IgD-negative memory B cell (primary cell): ENCODE measurements around the gene CDCA8. TPM values are rescaled to one million over a fixed set of nuclear protein-coding genes. Genes with fewer than 3 reads are reported as not detected.

Experiments
- H3K27ac Mint-ChIP-seq, 3 donors: one replicate each; pipeline ENCODE4 v1.8.0; 2020 to 2022; ENCODE audit warnings: mild to moderate bottlenecking in 3 of 3, mixed read lengths in 3 of 3, moderate library complexity in 1 of 3
- H3K27me3 Mint-ChIP-seq: one replicate; pipeline ENCODE4 v1.8.0; 2021; ENCODE audit warnings: mixed read lengths
- H3K36me3 Mint-ChIP-seq: one replicate; pipeline ENCODE4 v1.8.0; 2020; ENCODE audit warnings: mild to moderate bottlenecking, mixed read lengths
- H3K4me1 Mint-ChIP-seq, 3 donors: one replicate each; pipeline ENCODE4 v1.8.0; 2020 to 2022; ENCODE audit warnings: mixed read lengths in 3 of 3, mild to moderate bottlenecking in 1 of 3
- H3K4me3 Mint-ChIP-seq, 4 donors: one replicate each; pipeline ENCODE4 v1.8.0; 2020 to 2022; ENCODE audit warnings: mild to moderate bottlenecking in 4 of 4, mixed read lengths in 4 of 4, moderate library complexity in 3 of 4
- H3K9me3 Mint-ChIP-seq, 3 donors: one replicate each; pipeline ENCODE4 v1.8.0; 2020 to 2021; ENCODE audit warnings: mixed read lengths in 3 of 3, mild to moderate bottlenecking in 1 of 3
- polyA plus RNA-seq: library from polyadenylated mRNA; unstranded; fragments of 300-500 nt; fragmentation: Illumina TruSeq; gene quantifications from one replicate; pipeline ENCODE4 v1.2.3, GENCODE V29; 2021

CDCA8 gene
- polyA plus RNA-seq, 1 donor from 2014 or later, result 1.4 TPM

DNA sequence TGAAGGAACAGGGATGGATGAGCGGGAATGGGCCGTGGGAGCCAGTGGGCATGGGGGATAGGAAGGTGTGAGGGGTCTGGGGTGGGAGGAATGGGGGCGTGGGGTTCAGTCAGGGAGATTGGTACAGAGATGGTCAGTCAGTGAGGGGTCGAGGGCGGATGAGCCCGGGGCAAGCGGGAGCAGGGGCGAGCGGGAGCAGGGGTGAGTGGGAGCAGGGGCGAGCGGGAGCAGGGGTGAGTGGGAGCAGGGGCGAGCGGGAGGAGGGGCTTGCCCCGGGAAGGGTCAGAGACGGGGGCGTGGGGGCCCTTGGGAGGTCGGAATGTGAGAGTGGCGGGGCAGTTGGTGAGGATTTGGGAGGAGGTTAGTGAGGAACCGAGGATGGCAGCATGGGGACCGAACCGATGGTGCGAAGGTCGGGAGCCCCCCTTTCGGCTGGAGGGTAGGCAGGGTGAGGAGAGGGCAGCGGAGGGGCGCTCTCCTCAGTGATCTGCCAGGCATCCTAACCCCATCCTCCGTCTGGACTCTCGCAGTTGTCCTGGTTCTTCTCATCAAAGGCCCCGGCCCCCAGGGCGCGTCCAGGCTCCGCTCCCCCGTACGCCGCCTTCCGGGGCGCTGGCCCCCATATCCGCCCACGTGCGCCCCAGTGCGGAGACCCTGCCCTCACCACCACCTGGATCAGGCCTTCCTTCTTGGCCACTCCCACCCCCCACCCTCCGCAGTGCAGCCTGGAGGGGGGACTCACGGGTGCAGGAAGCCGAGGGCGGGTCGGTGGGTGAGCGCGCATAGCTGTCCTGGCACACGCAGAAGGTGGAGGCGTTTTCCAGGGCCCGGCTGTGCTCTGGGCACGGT is 61.4 kb downstream of the CDCA8 start:
- peaks cover 0 to 5% (median 5%) of the 10 kb centered on the region in 3 donors for H3K4me1 Mint-ChIP-seq
- no peaks in the 10 kb centered on the region for H3K9me3 Mint-ChIP-seq
- H3K27ac Mint-ChIP-seq, result no peak overlapping the region
- peaks cover 21% of the 10 kb centered on the region for H3K27me3 Mint-ChIP-seq
- no peaks in the 10 kb centered on the region for H3K36me3 Mint-ChIP-seq
- peak overlapping the region in 3 of 4 donors; percentile 55 to 84 (median 73) for H3K4me3 Mint-ChIP-seq

DNA sequence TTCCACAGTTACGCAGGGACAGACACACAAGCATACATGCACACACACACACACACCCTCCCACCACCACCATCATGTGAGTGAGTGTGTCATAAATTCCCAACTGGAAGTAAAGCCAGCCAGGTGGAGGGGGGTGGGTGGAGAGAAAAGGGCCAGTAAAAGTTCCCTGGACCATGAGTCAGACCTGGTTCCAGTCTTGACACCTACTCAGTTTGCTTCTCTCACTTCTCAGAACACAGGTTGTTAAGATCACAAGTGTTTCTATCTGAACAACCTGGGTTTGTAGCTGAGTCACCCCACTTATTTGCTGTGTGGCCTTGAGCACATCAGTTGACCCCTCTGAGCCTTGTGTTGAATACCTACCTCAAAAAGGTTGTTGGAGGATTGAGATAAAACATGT is 63.0 kb downstream of the CDCA8 start:
- peak overlapping the region in 1 of 4 donors; percentile 15 for H3K4me3 Mint-ChIP-seq

DNA sequence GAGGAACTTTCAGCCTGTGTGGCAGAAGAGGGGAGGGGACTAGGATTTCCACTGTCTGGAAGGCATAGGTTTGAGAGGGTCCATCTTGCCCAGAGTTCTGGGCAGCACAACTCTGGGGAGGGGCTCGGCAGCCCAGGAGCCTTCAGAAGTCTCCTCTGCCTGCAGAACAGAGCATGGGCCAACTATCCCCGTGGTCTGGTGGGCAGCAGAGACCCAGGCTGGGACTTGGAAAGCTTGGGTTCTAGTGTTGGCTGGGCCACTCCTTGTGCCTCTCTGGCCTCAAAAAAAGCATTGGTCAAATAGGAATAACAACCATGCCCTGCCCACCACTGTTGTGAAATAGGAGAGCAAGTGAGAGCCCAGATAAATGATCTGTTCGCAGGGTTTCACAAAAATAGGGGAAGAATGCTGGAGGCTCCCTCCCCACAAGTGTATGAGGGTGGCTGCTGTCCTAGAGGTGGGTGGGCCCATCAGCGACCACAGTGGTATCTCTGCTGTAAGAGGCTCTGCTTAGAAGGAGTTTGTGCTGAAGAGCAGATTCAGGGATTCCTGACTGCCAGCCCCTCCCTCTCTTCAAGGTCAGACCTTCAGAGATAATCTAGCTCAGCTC is 63.7 kb downstream of the CDCA8 start:
- H3K27ac Mint-ChIP-seq, result no peak overlapping the region
- H3K4me1 Mint-ChIP-seq, result peaks cover 0 to 5% (median 5%) of the 10 kb centered on the region in 3 donors
- peaks cover 21% of the 10 kb centered on the region for H3K27me3 Mint-ChIP-seq
- H3K4me3 Mint-ChIP-seq, result peak overlapping the region in 1 of 4 donors; percentile 23
- no peaks in the 10 kb centered on the region for H3K9me3 Mint-ChIP-seq
- H3K36me3 Mint-ChIP-seq, result no peaks in the 10 kb centered on the region

More for the DNA sequence above, 63.0 kb downstream of the CDCA8 start:
- Mint-ChIP-seq H3K9me3 (no peaks in the 10 kb centered on the region), H3K27ac (no peak overlapping the region), H3K27me3 (peaks cover 21% of the 10 kb centered on the region), H3K36me3 (no peaks in the 10 kb centered on the region), H3K4me1 (peaks cover 0 to 5% (median 5%) of the 10 kb centered on the region in 3 donors)

Other genes starting within 250 kb of the CDCA8 start
- 20.6 TPM for gene ZC3H12A, start 217.9 kb upstream of the CDCA8 start, polyA plus RNA-seq
- gene MEAF6, start 177.8 kb upstream of the CDCA8 start, polyA plus RNA-seq, result 151 TPM
- gene SNIP1, start 138.2 kb upstream of the CDCA8 start, polyA plus RNA-seq, result 7.3 TPM
- gene DNALI1, start 135.6 kb upstream of the CDCA8 start, polyA plus RNA-seq, result not detected
- 64.4 TPM for gene GNL2, start 96.6 kb upstream of the CDCA8 start, polyA plus RNA-seq
- gene RSPO1, start 57.6 kb upstream of the CDCA8 start, polyA plus RNA-seq, result not detected
- gene EPHA10, start 72.6 kb downstream of the CDCA8 start, polyA plus RNA-seq, result not detected
- 2.7 TPM for gene MANEAL, start 101.3 kb downstream of the CDCA8 start, polyA plus RNA-seq
- 30.6 TPM for gene C1orf122, start 115.3 kb downstream of the CDCA8 start, polyA plus RNA-seq
- gene YRDC, start 115.7 kb downstream of the CDCA8 start, polyA plus RNA-seq, result 14.9 TPM
- gene MTF1, start 167.1 kb downstream of the CDCA8 start, polyA plus RNA-seq, result 23.6 TPM